HG03045 (cell line): ENCODE results near the gene PLCG2.
A peak's percentile ranks its signal among the peaks of the same experiment; 100 is the strongest.
"Not testable (repeated sequence)": the region's sequence is repeated elsewhere in the genome, so short reads cannot be mapped to it uniquely, and the experiment has no call there.

ENCODE experiments used
- ATAC-seq: cut with Tn5 transposase; IDR thresholded peaks from one replicate; pipeline ENCODE4 v1.9.1; 2021; ENCODE audit warnings: mild to moderate bottlenecking, moderate library complexity; ENCODE audit not compliant: unreplicated experiment

PLCG2 gene

GRCh38 chr16:81786868-81787267, 7.8 kb downstream of the PLCG2 start:
- ATAC-seq: no peak

GRCh38 chr16:81787659-81788058, 8.6 kb downstream of the PLCG2 start:
- no peak for ATAC-seq

GRCh38 chr16:81790277-81790676, 11.2 kb downstream of the PLCG2 start:
- ATAC-seq: no peak

DNA sequence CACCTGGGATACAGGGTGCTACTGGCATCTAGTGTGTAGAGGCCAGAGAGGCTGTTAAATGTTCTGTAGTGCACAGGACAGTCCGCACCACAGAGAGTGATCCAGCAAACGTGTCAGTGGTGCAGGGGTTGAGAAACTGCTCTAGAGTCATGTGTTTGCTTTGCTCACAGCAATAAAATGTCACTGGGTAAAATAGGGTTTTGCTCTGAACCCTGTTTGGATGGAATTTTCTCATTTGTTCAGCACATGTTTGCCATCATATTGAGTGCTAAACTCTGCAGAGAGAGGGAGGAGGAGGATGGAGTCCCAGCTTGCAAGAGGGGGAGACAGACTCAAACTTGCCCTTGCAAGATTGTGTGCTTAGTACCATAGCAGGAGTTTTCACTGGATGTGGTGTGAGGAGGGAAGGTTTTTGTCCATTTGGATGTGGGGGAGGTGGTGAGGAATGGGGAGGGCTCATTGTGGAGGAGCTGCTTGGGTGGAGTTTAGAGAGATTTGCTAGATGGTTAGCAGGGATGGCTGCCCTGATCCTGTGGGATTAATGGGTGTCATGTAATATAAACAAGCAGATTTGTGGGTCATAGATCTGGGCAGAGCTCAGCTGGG, 11.8 kb downstream of the PLCG2 start:
- no peak for ATAC-seq

GRCh38 chr16:81792828-81793227, 13.7 kb downstream of the PLCG2 start:
- ATAC-seq: no peak

DNA sequence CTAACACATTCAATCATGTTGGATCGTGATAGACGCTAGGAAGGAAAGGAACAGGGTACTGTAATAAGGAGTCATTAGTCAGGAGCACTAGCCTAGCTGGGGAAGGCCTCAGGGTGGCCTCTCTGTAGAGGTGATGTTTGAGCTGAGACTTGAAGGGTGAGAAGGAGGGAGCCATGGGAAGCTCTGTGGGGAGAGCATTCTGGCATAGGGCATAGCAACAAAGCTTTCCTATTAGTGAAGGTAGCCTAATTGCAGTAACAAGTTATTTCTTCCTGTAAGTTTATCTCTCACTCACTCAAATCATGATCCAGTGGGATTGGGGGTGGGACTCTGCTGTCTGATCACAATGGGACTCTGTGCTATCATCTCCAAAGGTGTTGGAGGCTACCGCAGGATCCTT, 16.1 kb downstream of the PLCG2 start:
- no peak for ATAC-seq

- ATAC-seq: no peak
These were observed 16.9 kb downstream of the PLCG2 start for GRCh38 chr16:81796035-81796434.

GRCh38 chr16:81796583-81797346, 17.7 kb downstream of the PLCG2 start:
- no peak for ATAC-seq

- ATAC-seq: peak; percentile 46
These were observed 18.4 kb downstream of the PLCG2 start for GRCh38 chr16:81797443-81797842.

DNA sequence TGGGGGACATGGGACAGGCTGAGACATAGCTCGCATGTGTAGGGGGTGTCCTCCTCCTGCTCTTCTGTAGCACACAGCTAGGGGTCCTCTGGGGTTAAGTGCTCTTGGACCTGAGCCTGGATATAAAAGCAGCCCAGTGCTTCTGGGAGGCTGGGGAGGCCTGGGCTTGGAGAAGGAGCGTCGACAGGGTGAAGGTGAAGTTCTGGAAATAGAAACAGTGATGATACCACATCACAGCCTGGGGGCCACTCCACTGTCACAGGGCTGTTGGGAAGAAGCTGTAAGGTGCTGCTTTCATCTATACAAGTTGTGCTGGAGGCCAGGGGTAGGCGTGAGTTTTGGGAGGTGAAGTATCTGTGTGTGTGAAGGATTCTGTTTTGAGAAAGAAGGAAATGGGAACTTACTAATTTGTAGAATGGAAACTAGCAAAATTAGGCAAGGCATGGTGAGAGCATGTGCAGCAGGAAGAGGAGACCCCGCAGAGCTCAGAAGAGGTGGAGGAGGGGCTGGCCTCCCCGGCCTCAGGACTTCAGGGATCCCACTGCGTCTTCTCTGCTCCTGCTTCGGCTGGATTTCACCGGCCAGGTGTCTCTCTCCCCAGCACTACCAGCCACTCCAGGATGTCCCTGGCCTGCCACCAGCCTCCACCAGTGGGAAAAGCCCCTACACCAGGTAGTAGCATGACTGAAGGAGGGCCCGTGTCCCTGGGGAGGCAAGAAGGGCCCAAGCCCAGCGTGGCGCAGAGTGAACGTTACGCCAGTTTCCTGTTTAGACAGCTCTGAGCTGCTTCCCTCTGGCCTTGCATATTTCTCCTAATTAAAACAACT, 19.4 kb downstream of the PLCG2 start:
- ATAC-seq: peak; percentile 54

DNA sequence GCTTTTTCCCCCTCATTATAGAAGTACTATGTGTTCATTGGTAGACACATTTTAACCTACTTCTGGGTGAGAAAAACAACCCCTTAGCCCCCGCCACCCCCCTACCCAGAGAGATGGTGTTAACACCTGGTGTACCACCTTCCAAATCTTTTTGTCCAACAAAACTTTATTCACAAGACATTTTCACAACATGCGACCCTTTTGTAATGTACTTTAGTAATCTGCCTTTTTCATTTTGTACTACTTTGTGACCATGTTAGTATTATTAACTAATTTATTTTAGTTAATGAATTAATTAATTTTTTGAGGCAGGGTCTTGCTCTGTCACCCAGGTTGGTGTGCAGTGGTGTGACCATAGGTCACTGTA, 20.0 kb downstream of the PLCG2 start:
- no peak for ATAC-seq

GRCh38 chr16:81801724-81802123, 22.6 kb downstream of the PLCG2 start:
- ATAC-seq: not testable (repeated sequence)

GRCh38 chr16:81803332-81803731, 24.2 kb downstream of the PLCG2 start:
- ATAC-seq: no peak

GRCh38 chr16:81804134-81804610, 25.1 kb downstream of the PLCG2 start:
- ATAC-seq: no peak

GRCh38 chr16:81806696-81807095, 27.6 kb downstream of the PLCG2 start:
- ATAC-seq: no peak

DNA sequence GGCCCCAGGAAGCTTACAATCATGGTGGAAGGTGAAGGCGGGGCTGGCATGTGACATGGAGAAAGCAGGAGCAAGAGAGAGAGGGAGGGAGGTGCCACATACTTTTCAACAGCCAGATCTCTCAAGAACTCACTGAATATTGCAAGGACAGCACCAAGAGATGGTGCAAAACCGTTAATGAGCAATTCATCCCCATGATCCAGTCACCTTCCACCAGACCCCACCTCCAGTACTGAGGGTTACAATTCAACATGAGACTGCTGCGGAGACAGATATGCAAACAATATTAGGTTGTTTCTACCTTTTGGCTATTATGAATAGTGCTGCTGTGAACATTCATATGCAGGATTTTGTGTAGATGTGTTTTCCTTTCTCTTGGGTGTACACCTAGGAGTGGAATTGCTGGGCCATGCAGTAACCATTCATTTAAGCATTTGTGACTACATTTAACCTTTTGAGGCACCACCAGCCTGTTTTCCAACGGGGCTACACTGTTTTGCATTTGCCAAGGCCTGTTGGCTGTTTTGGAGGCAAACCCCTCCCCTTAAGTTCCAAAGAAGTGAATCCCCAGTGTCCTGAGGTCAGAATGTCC, 28.8 kb downstream of the PLCG2 start:
- no peak for ATAC-seq

DNA sequence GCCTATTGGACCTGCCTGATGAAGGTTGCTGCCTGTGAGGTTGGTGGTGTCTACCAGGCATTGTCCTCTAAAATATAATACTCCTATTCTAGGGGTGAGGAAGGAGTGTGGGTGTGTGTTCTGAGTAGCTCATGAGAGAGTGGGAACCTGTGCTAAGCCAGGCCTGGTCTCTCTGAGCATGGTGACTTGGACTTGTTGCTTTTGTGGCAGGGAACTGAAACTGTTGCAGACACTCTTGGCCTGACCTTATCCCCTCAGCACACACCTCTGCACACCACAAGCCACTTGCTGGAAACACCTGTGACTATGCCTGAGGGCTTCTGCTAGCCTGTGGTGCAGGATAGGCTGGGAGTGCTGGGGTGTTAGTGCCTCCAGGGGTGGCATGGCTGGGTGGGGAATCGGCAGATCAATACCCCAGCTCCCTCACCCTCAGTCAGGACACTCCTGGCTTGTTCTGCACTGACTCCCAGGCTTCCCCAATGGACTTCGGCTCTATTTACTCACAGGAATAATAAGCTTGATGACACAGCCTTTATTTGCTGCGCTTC, 29.9 kb downstream of the PLCG2 start:
- ATAC-seq: peak; percentile 68

- ATAC-seq: no peak
These were observed 30.5 kb downstream of the PLCG2 start for GRCh38 chr16:81809567-81809966.

DNA sequence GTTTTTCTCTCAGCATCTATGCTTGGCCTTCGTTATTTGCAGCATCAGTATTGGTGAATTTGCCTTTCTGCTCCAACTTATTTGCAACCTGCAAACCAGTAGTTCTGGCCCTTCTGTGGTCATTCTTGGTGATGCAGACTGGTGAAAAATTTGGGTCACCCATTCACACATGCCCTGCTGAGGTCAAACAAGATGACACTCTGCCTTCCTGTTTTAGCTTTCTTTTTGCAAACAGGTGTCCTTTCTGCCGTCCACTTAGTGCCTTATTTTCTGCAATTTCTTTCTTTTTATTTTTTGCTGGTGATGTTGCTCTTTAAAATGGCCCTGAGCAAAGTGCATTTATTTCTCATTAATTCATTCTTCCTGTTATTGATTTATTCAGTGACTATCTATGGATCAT, 31.3 kb downstream of the PLCG2 start:
- peak; percentile 23 for ATAC-seq

GRCh38 chr16:81810894-81811538, 31.9 kb downstream of the PLCG2 start:
- ATAC-seq: peak; percentile 26

DNA sequence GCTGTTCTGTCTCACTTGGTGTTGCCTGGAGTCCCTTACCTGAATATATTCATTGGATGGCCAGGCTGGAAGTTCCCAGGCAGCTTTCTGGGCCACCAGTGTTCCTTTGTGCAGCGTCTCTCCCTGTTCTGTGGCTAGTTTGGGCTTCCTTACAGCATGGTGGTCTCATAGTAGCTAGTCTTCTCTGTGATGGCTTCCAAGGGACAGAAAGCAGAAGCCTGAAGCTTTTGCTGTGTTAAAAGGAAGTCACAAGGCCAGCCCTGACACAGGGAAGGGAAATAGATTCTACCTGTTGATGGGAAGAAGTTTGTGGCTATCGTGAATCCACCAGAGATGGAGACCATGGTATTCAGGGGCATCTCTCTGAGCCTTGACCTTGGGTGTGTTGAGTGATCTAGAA, 34.6 kb downstream of the PLCG2 start:
- ATAC-seq: no peak
